ENCODE results near the gene ARMC2.
"Not testable (repeated sequence)": the region's sequence is repeated elsewhere in the genome, so short reads cannot be mapped to it uniquely, and the experiment has no call there.

The ARMC2 gene

DNA sequence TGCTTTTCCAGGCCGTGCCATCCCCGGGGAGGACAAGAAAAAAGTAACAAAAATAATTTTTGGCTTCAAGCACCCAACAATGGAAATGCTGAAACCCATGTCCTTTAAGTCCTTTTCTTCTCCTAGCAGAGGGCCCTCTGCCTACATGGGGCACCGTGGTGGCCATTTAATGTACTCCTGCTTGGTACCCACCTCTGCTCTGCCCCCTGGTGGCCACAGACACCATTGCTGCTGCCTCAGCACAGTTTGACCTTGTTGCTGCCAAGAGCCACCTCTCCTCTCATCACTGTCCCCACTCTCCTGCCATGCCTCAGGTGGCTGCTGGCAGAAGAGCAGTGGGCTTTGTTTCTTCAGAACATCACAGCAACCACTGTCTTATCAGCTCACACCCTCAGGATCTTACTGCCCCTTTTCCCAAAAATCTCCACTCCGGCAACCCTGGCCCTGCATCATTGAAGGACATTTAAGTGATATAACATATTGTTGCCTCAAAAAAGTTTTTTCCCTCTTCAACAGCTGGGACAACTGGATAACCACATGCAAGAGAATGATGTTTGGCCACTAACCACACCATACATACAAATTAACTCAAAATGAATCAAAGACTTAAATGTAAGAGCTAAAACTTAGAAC lies 12.9 kb upstream of the ARMC2 start:
- DNase-seq: peak; percentile 84

DNA sequence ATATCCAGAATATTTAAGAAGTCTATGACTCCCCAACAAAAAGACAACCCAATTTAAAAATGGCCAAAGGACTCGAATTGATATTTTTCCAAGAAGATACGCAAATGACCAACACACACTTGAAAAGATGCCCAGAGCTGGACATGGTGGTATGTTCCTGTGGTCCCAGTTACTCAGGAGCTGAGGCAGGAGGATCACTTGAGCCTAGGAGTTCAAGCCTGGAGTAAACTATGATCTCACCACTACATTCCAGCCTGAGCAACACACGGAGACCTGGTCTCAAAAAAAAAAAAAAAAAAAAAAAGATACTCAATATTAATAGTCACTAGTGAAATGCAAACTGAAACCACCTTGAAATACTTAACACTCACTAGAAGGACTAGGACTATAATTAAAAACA lies 12.2 kb upstream of the ARMC2 start:
- DNase-seq: no peak

DNA sequence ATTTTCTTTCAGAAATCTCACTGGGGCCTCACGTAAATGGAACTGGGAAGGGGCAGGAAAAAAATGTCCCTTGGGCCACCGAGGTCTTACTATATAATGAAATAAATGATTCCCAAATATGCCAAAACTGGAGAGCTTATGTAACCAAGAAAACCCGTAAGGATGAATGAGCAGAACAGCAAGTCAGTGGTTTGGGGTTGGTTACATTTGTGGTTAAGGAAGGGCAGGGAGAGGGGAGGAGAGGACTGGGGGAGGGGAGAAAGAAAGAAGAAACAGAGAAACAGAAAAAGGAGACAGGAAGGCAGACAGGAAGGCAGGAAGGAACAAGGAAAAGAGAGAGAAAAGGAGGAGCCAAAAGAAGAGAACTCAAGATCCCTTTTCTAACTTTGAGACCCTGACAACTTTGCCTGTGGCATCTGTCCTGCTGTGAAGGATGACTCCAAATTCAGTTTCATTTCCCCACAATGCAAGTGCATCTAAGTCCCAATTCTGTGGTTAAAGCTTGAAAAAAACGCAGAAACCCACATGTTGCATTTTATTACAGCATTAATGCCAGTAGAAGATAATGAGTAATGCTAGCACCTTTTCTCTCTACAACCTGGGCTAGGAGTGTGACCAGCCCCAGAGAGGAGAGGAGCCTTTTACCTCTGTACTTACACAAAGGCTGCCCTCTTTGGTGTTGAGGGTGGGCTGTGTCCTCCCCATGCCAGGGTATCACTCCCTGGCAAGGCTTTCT lies 10.8 kb upstream of the ARMC2 start:
- DNase-seq: no peak

DNA sequence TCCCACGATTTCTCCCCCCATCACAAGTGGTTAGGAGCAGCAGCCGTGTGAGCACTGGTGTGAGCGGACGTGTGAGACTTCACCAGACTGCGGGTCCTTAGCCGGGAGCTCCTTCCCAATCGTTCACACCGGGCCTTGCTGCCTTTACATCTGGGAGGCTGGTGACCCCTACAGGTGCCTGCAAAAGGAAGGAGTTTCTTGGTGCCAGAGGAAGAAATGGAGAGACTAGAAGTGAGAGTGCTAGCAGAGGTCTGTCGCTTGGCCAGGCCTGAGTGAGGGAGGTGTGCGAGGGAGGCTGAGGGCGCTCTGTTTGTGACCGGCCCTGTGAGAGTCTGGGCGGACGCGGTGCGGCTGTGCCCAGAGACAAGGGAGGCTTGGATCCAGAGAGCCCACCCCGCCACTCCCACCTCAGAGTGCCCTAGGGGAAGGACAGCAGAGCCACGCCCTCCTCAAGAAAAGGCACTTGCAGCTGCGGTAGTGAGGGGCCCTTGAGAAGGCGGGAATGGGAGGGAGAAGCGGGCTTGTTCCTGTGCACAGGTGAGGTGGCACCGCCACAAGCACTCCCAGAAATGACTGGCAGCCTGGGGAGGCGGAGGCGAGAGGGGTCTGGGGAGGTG lies 10.0 kb upstream of the ARMC2 start:
- peak; percentile 27 for DNase-seq

DNA sequence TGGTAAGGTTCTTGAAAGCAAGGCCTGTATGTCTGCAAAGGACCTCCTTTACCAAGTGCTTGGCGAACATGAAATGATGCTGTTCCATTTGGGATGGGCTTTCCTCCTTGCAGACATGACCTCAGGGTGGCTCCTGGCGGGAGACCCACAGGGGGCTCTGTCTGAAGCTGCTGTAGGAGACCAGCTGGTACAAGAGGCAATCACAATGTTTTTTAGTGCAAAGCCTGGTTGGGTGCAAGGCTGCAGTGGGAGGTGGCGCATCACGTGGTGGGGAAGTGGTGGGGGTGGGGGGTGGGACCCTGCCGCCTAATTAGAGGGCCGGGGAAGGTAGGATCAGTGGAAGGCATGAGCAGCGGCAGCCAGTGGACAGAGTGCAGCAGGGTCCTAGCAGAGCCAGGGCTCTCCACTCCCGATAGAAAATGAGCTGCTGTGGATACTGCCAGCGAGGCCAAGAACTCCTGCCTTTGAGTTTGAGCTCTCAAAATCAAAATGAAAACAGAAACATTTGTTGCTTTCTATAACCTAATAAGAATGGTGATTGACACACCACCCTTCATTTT lies 9.1 kb upstream of the ARMC2 start:
- DNase-seq: no peak

DNA sequence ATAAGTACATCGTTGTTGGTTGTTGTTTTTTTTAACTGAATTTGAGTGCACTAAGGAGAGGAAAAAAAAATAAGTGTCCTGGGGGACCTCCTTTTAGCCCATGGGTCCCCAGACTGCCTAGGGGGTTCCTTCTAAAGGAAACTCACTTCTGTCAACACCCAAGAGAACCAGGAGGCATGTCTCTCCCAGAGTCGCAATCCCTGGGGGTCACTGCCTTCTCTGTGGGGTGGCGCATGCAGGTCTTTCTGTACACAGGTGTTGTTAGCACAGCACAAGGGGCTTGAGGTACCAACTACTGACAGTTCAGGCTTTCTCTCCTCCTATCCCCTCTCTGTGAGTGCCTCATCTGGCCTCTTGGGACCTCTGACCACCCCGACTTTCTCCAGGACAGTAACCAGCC lies 7.3 kb upstream of the ARMC2 start:
- DNase-seq: no peak

DNA sequence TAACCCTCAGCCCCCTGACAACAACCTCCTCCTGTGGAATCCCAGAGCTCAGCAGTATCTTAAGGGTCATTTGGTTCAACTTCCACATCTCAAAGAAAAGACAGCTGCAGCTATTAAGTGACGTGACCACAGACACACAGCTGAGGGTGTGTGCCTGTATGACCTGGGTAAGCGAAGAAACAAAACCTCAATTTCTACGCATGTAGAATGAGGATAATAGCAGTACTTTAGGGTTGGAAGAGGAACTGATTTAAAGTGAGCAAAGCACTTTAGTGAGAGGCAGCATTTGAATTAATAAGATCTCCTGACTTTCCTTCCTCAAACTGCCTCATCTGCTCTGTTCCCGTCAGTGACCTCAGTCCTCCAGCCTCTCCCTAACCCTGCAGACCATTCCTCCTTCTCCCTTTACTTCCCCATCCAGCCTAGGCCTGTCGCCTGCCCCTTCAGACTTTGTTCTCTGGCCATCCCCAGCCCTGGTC lies 6.8 kb upstream of the ARMC2 start:
- peak; percentile 54 for DNase-seq

DNA sequence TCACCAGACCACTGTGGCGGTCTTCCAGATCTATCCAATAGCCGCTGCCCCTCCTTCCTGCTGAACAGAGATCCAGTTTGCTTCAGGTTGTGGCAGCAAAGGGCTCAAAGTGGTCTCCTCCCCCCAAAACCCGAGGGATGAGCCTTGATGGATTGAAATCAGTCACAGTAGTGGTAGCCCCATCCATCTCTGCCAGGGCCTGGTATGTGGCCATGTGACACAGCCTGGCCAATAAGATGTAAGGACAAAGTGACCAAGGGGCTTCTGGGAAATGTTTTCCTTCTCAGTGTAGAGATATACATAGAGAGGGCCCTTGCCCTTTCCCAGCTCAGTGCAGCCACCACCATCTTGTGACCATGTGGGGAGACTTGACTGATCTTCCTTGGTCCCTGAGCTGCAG lies 4.1 kb upstream of the ARMC2 start:
- no peak for DNase-seq

DNA sequence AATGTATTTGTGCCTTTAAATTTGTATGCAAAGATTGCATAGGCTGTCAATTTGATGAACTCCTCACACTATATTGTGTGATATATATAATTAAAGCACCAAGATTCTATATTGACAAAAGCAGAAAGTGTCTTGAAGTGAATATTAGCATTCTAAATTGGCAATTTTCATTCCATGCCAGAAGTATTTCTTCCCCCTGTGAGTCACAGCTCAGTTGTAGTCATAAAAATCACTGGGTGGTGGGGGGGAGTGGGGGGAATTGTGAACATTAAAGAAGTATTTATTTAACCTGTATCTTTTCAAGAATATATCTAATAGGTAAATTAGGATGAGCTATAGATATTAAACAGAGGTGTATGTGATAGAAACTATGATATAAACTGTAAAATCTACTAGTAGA lies 3.1 kb upstream of the ARMC2 start:
- no peak for DNase-seq

DNA sequence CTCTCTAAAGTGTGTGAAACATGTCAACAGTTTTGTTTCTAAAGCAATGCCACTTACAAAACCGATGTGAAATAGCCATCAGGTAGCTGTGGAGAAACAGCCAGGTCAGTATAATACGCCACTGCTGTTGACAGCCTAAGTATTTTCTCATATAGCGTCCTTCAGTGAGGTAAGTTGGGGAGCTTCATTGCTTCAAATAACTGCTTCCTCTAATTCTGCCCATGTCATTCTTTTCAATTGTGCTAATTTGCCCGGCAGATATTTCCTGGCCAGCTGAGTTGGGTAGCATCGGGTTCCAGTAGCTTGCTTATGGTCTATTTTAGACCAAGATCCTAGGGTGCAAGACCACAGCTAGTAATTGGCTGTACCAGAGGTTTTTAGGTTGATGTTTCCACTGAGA lies 2.1 kb upstream of the ARMC2 start:
- no peak for DNase-seq

DNA sequence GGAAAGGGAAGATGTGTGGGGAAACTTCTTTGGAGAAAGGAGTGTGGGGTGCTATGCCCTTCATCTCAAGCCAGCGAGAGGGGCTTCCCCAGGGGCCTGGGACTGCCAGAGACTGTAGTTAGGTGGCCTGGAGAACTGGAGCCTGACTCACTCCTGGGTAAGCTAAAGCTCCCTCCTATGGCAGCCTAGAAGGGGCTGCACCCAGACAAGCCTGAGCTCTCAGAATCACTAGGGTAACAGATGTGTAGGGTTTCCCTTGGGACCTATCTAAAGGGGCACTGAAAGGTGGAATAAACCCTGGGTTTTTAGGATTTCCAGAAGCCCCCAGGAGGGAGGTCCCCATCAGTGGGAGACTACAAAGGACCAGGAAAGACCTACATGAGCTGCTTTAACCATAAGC lies 1.6 kb upstream of the ARMC2 start:
- no peak for DNase-seq

DNA sequence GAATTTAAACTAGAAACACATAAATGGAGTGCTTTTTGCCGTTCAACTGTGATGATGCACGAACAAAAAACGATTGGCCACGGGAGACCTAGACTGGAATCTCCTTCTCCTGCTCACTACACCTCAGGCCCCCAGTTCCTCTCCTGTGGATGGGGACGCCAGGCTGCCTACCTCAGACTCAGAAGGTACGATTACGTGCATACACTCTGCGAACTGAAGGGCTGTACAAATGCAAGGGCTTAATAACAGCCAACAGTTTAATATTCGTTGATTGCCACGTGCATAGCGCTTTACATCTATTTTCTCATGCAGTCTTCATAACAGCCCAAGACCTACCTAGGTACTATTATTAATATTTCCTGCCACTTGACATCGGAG lies 495 bp upstream of the ARMC2 start:
- no peak for DNase-seq

DNA sequence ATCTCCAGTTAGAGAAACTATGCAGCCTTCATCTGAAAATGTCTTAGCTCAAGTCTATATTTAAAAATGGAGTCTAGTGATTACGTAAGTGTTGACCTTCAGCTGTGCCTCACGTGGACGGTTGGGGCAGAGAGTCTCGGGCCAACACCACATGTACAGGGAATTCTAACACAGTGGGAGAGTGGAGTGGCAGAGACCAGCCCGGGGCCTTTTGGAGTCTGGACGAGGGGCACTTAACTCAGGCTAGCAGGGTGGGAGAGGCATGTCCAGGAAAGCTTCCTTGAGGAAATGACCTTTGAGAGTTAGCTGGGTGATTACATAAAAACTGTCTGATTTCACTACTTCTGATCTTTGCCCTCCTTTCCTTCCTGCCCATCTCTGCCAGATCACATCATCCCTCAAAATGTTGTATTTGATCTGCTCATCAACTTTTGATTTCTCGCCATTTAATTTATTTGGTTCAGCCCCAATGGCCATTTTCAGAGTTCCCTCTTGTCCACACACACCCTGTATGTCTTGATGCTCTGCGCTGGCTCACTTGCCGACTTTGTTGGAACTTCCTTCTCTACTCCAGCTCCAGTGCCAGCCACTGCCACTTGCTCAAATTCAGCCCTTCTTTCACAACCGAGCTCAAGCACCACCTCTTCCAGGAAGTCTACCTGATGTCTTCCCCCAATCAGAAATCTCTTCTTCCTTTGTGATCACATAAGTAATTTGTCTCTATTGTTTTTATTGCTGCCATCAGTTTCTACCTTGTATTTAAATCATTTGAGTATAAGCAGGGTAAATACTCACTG lies 2.6 kb downstream of the ARMC2 start:
- peak; percentile 34 for DNase-seq

DNA sequence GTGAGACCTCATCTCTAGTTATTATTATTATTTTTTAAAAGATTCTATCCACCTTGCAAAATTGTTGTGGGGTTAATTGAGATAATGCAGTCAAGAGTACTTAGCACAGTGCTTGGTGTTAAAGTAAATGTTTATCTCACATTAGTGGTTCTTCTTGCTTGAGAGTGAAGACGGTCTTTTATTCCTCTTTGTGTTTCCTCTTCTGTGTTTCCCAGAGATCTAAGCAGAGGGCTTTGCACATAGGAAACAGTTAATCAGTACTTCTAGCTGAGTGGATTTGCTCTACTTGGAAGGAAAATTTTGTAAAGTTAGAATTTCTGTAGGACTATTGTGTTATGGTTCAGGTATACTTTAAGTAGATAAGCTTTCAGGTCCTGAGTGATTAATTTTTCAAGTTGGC lies 3.5 kb downstream of the ARMC2 start:
- no peak for DNase-seq

DNA sequence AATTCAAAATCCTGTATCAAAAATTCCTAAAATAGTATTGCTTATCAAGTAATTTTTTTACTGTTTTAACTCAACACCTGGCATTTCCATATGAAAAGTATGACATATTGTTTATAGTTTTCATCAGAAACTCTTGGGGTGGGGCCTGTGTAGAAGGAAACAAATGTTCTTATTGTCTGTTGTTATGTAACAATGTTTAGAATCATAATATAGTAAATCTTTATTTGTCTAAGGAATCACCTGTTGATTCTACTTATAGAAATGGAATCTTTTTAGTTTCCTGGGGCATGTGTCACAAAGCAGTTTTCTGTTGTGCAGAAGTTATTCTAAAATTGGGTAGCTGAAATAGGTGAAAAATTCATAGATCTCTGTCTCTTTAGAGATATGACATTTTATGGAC lies 4.9 kb downstream of the ARMC2 start:
- DNase-seq: no peak

DNA sequence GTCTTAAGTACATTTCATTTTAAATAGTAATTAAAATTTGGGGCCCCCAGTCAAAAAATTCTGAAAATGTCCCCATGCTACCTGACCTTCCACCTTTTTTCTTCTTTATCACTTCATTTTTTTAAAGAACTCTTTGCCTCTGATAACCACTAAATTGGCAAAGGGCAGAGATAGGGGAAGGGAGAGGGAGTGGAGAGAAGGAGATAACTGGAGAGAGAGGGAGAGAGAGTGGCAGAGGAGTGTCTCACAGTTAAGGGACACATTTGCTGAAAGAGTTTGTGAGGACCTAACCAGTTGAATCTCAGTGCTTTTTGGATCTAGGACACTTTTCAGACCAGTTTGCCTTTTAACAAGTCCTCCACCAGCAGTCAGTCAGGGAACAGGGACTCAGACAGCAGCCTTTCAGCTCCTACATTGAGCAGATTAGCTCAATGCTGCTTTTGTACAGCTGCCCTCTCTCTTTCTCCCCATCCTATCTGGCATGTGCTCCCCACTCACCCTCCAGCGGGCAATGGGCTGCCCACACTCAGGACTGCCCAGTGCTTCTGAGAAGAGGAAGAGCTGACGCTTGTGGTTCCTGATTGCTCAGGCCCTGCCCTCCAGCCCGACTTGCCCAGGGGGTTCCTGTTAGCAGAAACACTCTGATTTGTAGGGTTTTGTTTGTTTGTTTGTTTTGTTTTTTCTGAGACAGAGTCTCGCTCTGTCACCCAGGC lies 14.4 kb downstream of the ARMC2 start:
- peak; percentile 55 for DNase-seq

DNA sequence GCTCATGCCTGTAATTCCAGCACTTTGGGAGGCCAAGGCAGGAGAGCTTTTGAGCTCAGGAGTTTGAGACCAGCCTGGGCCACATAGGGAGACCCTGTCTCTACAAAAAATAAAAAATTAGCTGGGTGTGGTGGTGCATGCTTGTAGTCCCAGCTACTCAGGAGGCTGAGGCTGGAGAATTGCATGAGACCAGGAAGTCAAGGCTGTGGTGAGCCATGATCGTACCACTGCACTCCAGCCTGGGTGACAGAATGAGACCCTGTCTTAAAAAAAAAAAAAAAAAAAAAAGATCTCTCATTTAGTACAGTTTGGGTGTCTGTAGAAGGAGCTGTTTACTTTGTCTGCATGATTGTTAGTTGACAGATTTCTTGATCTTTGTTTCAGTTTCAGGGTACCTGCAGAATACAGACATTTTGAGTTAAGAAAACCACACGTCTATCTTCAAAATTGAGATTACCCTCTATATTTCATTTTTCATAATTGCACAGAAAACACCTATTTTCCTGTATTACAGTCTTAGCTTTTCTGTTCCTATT lies 17.6 kb downstream of the ARMC2 start:
- not testable (repeated sequence) for DNase-seq

DNA sequence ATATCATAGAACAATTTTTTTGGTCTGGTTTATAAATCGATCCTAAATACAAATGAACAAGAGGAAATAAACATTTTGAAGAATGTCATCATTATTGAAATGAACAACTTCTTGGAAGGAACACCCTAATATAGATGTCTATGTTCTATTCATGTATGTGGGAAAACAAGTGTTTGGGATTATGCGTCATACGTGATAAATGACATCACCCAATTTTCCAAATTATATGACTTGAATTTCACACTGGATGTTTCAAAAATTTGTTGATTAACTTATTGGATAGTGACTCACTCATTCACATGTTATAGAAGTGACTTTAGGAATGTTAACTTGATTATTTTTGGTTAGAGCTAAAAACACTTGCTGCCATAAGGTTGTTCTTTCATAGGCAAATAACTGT lies 18.6 kb downstream of the ARMC2 start:
- DNase-seq: no peak

DNA sequence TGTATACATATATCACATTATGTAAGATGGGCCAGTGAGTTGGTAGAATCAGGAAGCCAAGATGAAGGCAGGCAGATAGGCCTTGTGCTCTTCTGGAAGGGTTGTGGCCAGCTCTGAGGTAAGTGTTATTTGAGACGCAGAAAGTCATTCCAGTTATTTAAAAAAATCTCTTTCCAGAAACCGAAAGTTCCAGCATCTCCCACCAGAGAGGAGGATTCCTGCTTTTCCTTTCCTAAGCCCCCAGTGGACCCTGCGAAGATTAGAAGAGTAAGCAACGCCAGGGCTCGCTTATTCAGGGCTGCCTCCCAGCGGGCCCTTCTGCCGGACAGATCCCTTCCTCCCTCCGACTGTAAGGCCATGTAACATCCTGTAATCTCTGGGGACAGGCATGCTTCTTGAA lies 20.4 kb downstream of the ARMC2 start:
- DNase-seq: no peak

DNA sequence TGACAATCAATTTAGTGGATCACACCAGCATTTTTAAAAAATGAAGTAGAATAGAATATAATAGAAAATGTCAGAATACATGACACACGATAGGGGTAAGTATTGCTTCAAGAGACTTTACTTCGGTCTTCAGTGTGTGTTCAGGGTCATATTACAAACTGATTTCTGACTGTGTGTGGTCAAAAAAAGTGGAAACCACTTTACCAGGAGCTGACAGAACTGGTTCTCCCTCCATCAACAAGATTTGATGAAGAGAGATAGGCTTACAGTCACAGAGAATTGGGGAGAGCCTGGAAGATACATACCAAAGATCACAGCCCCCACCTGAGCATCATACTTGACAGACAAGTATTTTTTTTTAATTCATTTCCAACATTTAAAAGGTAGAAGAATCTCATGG lies 21.7 kb downstream of the ARMC2 start:
- DNase-seq: no peak

DNA sequence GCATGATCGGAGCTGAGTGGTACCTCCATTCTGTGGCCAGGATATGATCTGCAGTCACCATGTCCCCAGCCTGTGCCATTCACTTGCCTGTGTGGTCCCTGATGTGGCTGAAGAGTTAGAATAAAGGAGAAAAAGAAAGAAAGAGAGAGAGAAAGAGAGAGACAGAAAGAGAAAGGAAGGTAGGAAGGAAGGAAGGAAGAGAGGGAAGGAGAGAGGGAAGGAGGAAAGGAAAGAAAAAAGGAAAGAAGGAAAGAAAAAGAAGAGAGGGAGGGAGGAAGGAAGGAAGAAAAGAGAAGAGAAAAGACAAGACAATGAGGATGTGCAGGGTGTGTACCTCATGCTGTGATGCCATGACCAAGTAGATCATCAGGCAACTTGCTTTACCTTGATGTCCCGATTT lies 22.1 kb downstream of the ARMC2 start:
- DNase-seq: no peak

DNA sequence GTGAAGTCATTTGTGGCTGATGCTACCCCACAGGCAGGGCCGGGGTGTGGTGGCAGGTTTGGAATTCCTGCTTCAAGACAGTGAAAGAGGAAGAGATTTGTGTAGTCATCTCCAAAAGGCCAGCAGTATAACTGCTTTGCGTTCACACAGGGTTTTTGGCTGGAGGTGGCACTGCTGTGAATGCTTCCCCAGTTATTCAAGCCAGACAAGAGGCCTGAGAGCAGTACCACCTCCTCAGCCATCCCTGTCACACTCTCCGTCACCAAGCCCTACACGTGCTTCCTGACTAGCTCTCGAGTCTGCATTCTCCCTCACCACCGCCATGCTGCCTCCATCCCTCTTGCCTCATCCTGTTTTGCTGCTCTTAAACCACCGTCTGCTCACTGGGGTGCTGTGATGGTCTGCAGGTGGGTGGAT lies 23.9 kb downstream of the ARMC2 start:
- DNase-seq: peak; percentile 48

All from CD4-positive, alpha-beta T cell treated with Interleukin-15 for 1 hour (primary cell).